Adrenal gland (tissue), 5 donors: Measurements from ENCODE around the gene PLA2G10.
"Not testable (repeated sequence)": the region's sequence is repeated elsewhere in the genome, so short reads cannot be mapped to it uniquely, and the experiment has no call there.

Source experiments
- POLR2A ChIP-seq, 2 donors: fragments of 450-650 bp; IDR thresholded peaks; one replicate each; pipeline ENCODE4 v1.6.1; 2017; ENCODE audit warnings: antibody characterized with exemption in 2 of 2, mild to moderate bottlenecking in 2 of 2, moderate library complexity in 1 of 2
- TF ChIP-seq, protein P1 (sequence below), 6 experiments: fragments of 450-650 bp in 4 of 6; fragments of 200-600 bp in 2 of 6; sonication (generic) in 1 of 6; IDR thresholded peaks; 1 replicate in 5 of 6; 2 replicates in 1 of 6; pipeline versions ENCODE4 v1.5.1 to v1.8.0; 2016 to 2021; ENCODE audit warnings: antibody characterized with exemption in 6 of 6, mild to moderate bottlenecking in 2 of 6, moderate library complexity in 1 of 6
- donor health status: DM: no; HTN: no; CAD: no.

DNA sequence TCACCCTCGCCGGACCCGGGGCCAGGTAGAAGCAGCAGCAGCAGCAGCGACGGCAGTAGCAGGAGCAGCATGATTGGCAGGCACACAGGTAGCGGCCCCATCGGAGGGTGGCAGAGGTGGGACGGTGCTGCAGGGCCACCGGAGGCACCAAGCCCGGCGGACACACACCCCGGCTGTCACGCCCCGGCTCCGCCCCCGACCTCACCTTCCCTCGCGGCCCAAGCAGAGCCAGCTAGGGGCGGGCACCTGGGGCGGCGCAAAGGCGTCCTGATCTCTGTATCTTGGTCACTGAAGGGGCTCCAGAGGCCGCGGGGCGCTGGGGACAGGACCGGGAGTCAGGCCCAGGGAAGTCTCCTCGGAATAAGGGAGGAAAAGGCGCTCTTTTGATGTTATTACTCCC lies at the start of gene PLA2G10:
- TF ChIP-seq, protein P1, sequence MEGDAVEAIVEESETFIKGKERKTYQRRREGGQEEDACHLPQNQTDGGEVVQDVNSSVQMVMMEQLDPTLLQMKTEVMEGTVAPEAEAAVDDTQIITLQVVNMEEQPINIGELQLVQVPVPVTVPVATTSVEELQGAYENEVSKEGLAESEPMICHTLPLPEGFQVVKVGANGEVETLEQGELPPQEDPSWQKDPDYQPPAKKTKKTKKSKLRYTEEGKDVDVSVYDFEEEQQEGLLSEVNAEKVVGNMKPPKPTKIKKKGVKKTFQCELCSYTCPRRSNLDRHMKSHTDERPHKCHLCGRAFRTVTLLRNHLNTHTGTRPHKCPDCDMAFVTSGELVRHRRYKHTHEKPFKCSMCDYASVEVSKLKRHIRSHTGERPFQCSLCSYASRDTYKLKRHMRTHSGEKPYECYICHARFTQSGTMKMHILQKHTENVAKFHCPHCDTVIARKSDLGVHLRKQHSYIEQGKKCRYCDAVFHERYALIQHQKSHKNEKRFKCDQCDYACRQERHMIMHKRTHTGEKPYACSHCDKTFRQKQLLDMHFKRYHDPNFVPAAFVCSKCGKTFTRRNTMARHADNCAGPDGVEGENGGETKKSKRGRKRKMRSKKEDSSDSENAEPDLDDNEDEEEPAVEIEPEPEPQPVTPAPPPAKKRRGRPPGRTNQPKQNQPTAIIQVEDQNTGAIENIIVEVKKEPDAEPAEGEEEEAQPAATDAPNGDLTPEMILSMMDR (IDR thresholded peaks at IDR 0.05) = not testable (repeated sequence)
- TF ChIP-seq POLR2A (IDR thresholded peaks at IDR 0.05) = not testable (repeated sequence)
